Adrenal gland (tissue), 19 donors: ENCODE results near the gene HBG1. TPM values are rescaled to one million over a fixed set of nuclear protein-coding genes. Genes with fewer than 3 reads are reported as not detected.
"Not testable (repeated sequence)": the region's sequence is repeated elsewhere in the genome, so short reads cannot be mapped to it uniquely, and the experiment has no call there.

ENCODE experiments used
- DNase-seq, 7 donors: peaks; one replicate each; pipeline ENCODE4 v3.0.0-alpha.2; 2019 to 2020
- H3K27ac ChIP-seq, 5 donors: fragments of 200-600 bp; sonication (generic) in 4 of 5; 1 replicate in 3 of 5; 2 replicates in 2 of 5; pipeline versions ENCODE4 v1.5.1 to v1.8.0; 2016 to 2020; ENCODE audit warnings: mild to moderate bottlenecking in 1 of 5
- H3K27me3 ChIP-seq: fragments of 200-600 bp; 2 replicates; pipeline ENCODE4 v1.8.0; 2021
- H3K36me3 ChIP-seq, 2 donors: fragments of 200-600 bp; replicated peaks in 1 of 2; 1 replicate in 1 of 2; 2 replicates in 1 of 2; pipeline versions ENCODE4 v1.5.1 to v1.8.0; 2018 to 2022
- H3K4me1 ChIP-seq, 2 donors: fragments of 200-600 bp; replicated peaks in 1 of 2; 1 replicate in 1 of 2; 2 replicates in 1 of 2; pipeline versions ENCODE4 v1.5.1 to v1.8.0; 2018 to 2021
- H3K4me3 ChIP-seq, 4 donors: fragments of 200-600 bp; sonication (generic) in 3 of 4; one replicate each; pipeline ENCODE4 v1.5.1; 2016 to 2018
- H3K9me3 ChIP-seq, 3 donors: fragments of 200-600 bp; sonication (generic) in 1 of 3; replicated peaks in 1 of 3; 1 replicate in 2 of 3; 2 replicates in 1 of 3; pipeline versions ENCODE4 v1.5.1 to v1.8.0; 2016 to 2021
- CTCF ChIP-seq, 6 experiments: fragments of 450-650 bp in 4 of 6; fragments of 200-600 bp in 2 of 6; sonication (generic) in 1 of 6; IDR thresholded peaks; 1 replicate in 5 of 6; 2 replicates in 1 of 6; pipeline versions ENCODE4 v1.5.1 to v1.8.0; 2016 to 2021; ENCODE audit warnings: antibody characterized with exemption in 6 of 6, mild to moderate bottlenecking in 2 of 6, moderate library complexity in 1 of 6
- POLR2A ChIP-seq, 2 donors: fragments of 450-650 bp; IDR thresholded peaks; one replicate each; pipeline ENCODE4 v1.6.1; 2017; ENCODE audit warnings: antibody characterized with exemption in 2 of 2, mild to moderate bottlenecking in 2 of 2, moderate library complexity in 1 of 2
- WGBS, 4 donors: extraction: QIAGEN DNeasy Blood & Tissue Kit in 2 of 4; methylation state at CpG; one replicate each; pipeline versions ENCODE4 v1.1.5 to v1.1.7; 2013 to 2017; 5-methylcytosine and 5-hydroxymethylcytosine counted together
- intact Hi-C, 2 donors: fragments of 100-400 bp; cut with DNase I; formaldehyde crosslinking; loops; one replicate each; pipeline versions ENCODE4 v1.14.1 to v1.15.0; 2022 to 2023
- long read RNA-seq, 10 donors: library from polyadenylated mRNA in 3 of 10; unstranded in 2 of 10; stranded (forward) in 1 of 10; transcript quantifications; one replicate each; pipeline ENCODE4 v2.0.0 and lab custom pipeline, GENCODE V29; 2021 to 2026
- polyA plus RNA-seq, 3 donors: library from polyadenylated mRNA; stranded (reverse); fragments of 200-250 nt in 2 of 3; fragments of 350-450 nt in 1 of 3; fragmentation: Illumina TruSeq in 1 of 3; extraction: RNeasy Lipid Tissue Mini Kit (QIAGEN cat#74804) in 1 of 3; gene quantifications; one replicate each; pipeline ENCODE4 v1.2.3, GENCODE V29; 2013 to 2014
- total RNA-seq, 9 donors: library from RNA; depleted of rRNA in 4 of 9; stranded (reverse); fragments of >200 nt in 4 of 9; fragments of 120-200 nt in 1 of 9; fragmentation: NEBNext Ultra II Directional in 1 of 9; extraction: Animal tissue kit (Norgen Biotek cat#: 25700) in 1 of 9; gene quantifications; one replicate each; pipeline versions ENCODE4 v1.1.0 to v1.2.4, GENCODE V29; 2013 to 2023
- donor health status: healthy with polysubstance abuse.
- donor health status: Bipolar disorder and iron deficiency.
- donor health status: DM: yes; HTN: yes; CAD: no.
- donor health status: DM: no; HTN: no; CAD: no.
- donor health status: DM: no; HTN: no; CAD: no.
- donor health status: DM: yes; HTN: yes; CAD: no.

HBG1 gene
- total RNA-seq (10 to 100 TPM in 1 of 9 donors, 1 to 10 TPM in 2, not detected in 6; 3.6 to 22.7 (median 3.8) TPM), polyA plus RNA-seq (not detected)
- long read RNA-seq, donor 1, transcript HBG1-201 (3 exons, 779 nt), result major isoform, 563 of 1,066 reads
- long read RNA-seq, donor 1, partial matches to known transcripts, result 470 of 1,066 reads
- long read RNA-seq, donor 1, other reads (novel, unspliced or antisense), result 30 of 1,066 reads
- long read RNA-seq, donor 2, transcript HBG1-201 (3 exons, 779 nt), result major isoform, 481 of 853 reads
- long read RNA-seq, donor 2, partial matches to known transcripts, result 353 of 853 reads
- long read RNA-seq, donor 2, other reads (novel, unspliced or antisense), result 15 of 853 reads
- long read RNA-seq, donor 3, transcript HBG1-203 (2 exons, 1,464 nt), result minor isoform, 18 of 924 reads
- long read RNA-seq, donor 3, transcript HBG1-201 (3 exons, 779 nt), result major isoform, 486 of 924 reads
- long read RNA-seq, donor 3, partial matches to known transcripts, result 405 of 924 reads
- long read RNA-seq, donor 3, other reads (novel, unspliced or antisense), result 15 of 924 reads
- long read RNA-seq, donor 4, result 0 reads
- long read RNA-seq, donor 5, result 0 reads
- long read RNA-seq, donor 6, result 0 reads
- long read RNA-seq, donor 7, transcript HBG1-203 (2 exons, 1,464 nt), result minor isoform, 10 of 1,161 reads
- long read RNA-seq, donor 7, transcript HBG1-201 (3 exons, 779 nt), result major isoform, 634 of 1,161 reads
- long read RNA-seq, donor 7, partial matches to known transcripts, result 497 of 1,161 reads
- long read RNA-seq, donor 7, other reads (novel, unspliced or antisense), result 20 of 1,161 reads
- long read RNA-seq, donor 8, transcript HBG1-201 (3 exons, 779 nt), result major isoform, 1,094 of 2,210 reads
- long read RNA-seq, donor 8, transcript HBG1-203 (2 exons, 1,464 nt), result minor isoform, 23 of 2,210 reads
- long read RNA-seq, donor 8, partial matches to known transcripts, result 1,078 of 2,210 reads
- long read RNA-seq, donor 8, other reads (novel, unspliced or antisense), result 14 of 2,210 reads
- long read RNA-seq, donor 9, transcript HBG1-201 (3 exons, 779 nt), result major isoform, 575 of 1,005 reads
- long read RNA-seq, donor 9, transcript HBG1-203 (2 exons, 1,464 nt), result minor isoform, 7 of 1,005 reads
- long read RNA-seq, donor 9, partial matches to known transcripts, result 367 of 1,005 reads
- long read RNA-seq, donor 9, other reads (novel, unspliced or antisense), result 56 of 1,005 reads
- long read RNA-seq, donor 10, transcript HBG1-203 (2 exons, 1,464 nt), result minor isoform, 10 of 1,789 reads
- long read RNA-seq, donor 10, transcript HBG1-201 (3 exons, 779 nt), result major isoform, 441 of 1,789 reads
- long read RNA-seq, donor 10, partial matches to known transcripts, result 1,276 of 1,789 reads
- long read RNA-seq, donor 10, other reads (novel, unspliced or antisense), result 60 of 1,789 reads

DNA sequence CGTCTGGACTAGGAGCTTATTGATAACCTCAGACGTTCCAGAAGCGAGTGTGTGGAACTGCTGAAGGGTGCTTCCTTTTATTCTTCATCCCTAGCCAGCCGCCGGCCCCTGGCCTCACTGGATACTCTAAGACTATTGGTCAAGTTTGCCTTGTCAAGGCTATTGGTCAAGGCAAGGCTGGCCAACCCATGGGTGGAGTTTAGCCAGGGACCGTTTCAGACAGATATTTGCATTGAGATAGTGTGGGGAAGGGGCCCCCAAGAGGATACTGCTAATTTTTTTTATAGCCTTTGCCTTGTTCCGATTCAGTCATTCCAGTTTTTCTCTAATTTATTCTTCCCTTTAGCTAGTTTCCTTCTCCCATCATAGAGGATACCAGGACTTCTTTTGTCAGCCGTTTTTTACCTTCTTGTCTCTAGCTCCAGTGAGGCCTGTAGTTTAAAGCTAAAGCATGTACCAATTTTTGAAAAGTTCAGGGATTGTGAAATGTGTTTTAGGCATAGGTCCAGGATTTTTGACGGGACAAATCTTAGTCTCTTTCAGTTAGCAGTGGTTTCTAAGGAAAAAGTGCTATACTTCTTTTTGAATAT is at the start of gene HBG1:
Gene HBG1, minus strand, starts transcription at position 51 of the 590 bp plus-strand sequence. CDS start 53 bp downstream, outside the sequence.
- H3K9me3 ChIP-seq, H3K27me3 ChIP-seq, H3K4me3 ChIP-seq, H3K4me1 ChIP-seq, intact Hi-C loops, H3K27ac ChIP-seq, H3K36me3 ChIP-seq, DNase-seq: not testable (repeated sequence)
- 48 to 65% (median 56%) methylated on average over 3 of the region's 9 CpGs for WGBS, 4 donors

DNA sequence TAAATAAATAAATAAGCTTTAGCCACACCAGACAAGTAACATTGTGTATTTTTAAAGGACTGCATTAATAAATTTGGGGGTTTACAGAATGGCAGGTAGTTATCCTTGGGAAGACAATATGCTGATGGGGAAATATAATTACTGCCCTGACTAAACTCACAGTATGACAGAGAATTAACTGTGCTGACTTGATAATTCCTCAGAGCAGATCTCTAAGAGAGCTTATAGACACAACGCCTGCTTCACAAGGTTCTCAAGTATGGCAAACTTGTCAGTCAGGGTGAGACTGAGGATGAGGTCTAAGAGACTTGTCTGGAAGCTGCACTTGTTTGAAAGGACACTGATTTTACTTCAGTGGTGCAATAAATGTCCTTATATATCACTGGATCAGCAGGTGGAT is 48.8 kb upstream of the HBG1 start:
- H3K27ac ChIP-seq, result no peak overlapping the region
- 0 to 80% (median 55%) methylated on average over 1 of the region's 1 CpG for WGBS, 4 donors
- no peaks in the 10 kb centered on the region for H3K27me3 ChIP-seq
- H3K9me3 ChIP-seq, result no peaks in the 10 kb centered on the region
- no peaks in the 10 kb centered on the region for H3K4me1 ChIP-seq
- intact Hi-C loops, result no loop called here
- no peak overlapping the region for H3K4me3 ChIP-seq
- DNase-seq, result no peak
- no peaks in the 10 kb centered on the region for H3K36me3 ChIP-seq
- TF ChIP-seq CTCF (IDR thresholded peaks at IDR 0.05) (no peak), POLR2A (IDR thresholded peaks at IDR 0.05) (no peak)

DNA sequence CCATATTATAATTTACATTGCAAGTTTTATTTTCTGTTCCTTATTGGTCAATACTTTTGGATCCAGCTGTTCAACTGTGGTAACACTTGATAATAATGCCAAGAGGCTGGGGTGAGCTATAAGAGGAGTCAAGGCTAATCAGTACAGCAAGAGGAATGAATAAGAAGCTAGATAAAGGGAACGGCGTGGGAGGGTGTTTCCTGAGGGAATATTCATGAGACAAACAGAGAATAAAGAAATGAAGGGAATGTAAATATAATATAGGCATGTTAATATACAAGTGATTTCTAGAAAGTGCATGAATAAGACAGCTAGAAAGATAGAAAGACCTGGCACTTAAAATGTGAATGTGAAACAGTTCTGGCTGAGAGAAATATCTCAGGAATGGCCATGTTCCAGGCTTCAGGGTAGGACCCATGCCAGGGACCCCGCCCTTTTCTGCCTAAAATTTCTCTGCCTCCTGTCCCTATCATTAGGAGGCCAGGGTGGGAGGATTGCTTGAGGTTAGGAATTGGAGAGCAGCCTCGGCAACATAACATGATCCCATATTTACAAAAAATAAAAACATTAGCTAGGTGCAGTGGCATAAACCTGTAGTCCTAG is 48.2 kb upstream of the HBG1 start:
- no peaks in the 10 kb centered on the region for H3K9me3 ChIP-seq
- no peak overlapping the region for H3K27ac ChIP-seq
- no peak for TF ChIP-seq POLR2A (IDR thresholded peaks at IDR 0.05)
- TF ChIP-seq CTCF (IDR thresholded peaks at IDR 0.05), result no peak
- H3K4me1 ChIP-seq, result no peaks in the 10 kb centered on the region
- no peak overlapping the region for H3K4me3 ChIP-seq
- no peak for DNase-seq
- intact Hi-C loops, result no loop called here
- 53 to 69% (median 55%) methylated on average over 4 of the region's 4 CpGs for WGBS, 4 donors
- no peaks in the 10 kb centered on the region for H3K27me3 ChIP-seq
- no peaks in the 10 kb centered on the region for H3K36me3 ChIP-seq

DNA sequence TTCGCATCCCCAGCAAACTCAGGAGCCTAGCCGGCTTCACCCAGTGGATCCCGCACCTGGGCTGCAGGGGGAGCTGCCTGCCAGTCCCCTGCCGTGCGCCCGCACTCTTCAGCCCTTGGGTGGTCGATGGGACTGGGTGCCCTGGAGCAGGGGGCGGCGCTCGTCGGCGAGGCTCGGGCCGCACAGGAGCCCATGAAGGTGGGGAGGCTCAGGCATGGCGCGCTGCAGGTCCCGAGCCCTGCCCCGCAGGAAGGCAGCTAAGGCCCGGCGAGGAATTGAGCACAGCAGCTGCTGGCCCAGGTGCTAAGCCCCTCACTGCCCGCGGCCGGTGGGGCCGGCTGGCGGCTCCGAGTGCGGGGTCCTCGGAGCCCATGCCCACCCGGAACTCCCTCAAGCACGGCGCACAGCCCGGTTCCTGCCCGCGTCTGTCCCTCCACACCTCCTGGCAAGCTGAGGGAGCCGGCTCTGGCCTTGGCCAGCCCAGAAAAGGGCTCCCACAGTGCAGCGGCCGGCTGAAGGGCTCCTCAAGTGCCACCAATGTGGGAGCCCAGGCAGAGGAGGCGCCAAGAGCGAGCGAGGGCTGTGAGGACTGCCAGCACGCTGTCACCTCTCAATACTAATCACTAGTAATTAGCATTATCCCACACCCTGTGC is 44.8 kb upstream of the HBG1 start:
- H3K4me1 ChIP-seq, H3K9me3 ChIP-seq, H3K4me3 ChIP-seq, H3K27me3 ChIP-seq, H3K27ac ChIP-seq, H3K36me3 ChIP-seq, intact Hi-C loops: not testable (repeated sequence)
- WGBS, 4 donors, result 89 to 92% (median 90%) methylated on average over 7 to 41 of the region's 41 CpGs
- peak in 1 of 7 donors; percentile 17 for DNase-seq
